Sigmoid colon (tissue), 7 donors: ENCODE measurements around the gene KASH5. TPM values are rescaled to one million over a fixed set of nuclear protein-coding genes. Genes with fewer than 3 reads are reported as not detected.

Experiments
- DNase-seq: peaks from one replicate; pipeline ENCODE4 v3.0.0-alpha.2; 2019
- H3K27ac ChIP-seq, 4 donors: fragments of 200-600 bp; sonication (generic); one replicate each; pipeline ENCODE4 v1.5.1; 2016 to 2019; ENCODE audit warnings: mild to moderate bottlenecking in 1 of 4
- H3K27me3 ChIP-seq, 3 donors: fragments of 200-600 bp; sonication (generic); one replicate each; pipeline ENCODE4 v1.5.1; 2019; ENCODE audit warnings: mild to moderate bottlenecking in 1 of 3
- H3K36me3 ChIP-seq, 4 donors: fragments of 200-600 bp; sonication (generic); one replicate each; pipeline ENCODE4 v1.5.1; 2016 to 2019
- H3K4me1 ChIP-seq, 4 donors: fragments of 200-600 bp; sonication (generic); one replicate each; pipeline ENCODE4 v1.5.1; 2017 to 2019
- H3K4me3 ChIP-seq, 4 donors: fragments of 200-600 bp; sonication (generic); one replicate each; pipeline ENCODE4 v1.5.1; 2017 to 2019; ENCODE audit warnings: mild to moderate bottlenecking in 2 of 4, moderate library complexity in 1 of 4
- H3K9me3 ChIP-seq, 4 donors: fragments of 200-600 bp in 3 of 4; sonication (generic) in 3 of 4; one replicate each; pipeline versions ENCODE4 v1.5.1 to v1.6.1; 2013 to 2019
- EP300 ChIP-seq, 4 donors: sonication (generic); formaldehyde crosslinking; IDR thresholded peaks; one replicate each; pipeline ENCODE4 v1.6.1; 2017; ENCODE audit warnings: antibody characterized with exemption in 4 of 4
- POLR2A ChIP-seq, 2 donors: fragments of 450-650 bp; IDR thresholded peaks; one replicate each; pipeline ENCODE4 v1.6.1; 2016; ENCODE audit warnings: antibody characterized with exemption in 2 of 2, mild to moderate bottlenecking in 2 of 2, moderate library complexity in 2 of 2
- POLR2AphosphoS5 ChIP-seq, 4 donors: sonication (generic); formaldehyde crosslinking; IDR thresholded peaks; one replicate each; pipeline ENCODE4 v1.6.1; 2017; ENCODE audit warnings: antibody characterized with exemption in 4 of 4
- WGBS, 2 donors: extraction: QIAGEN DNeasy Blood & Tissue Kit; methylation state at CpG; one replicate each; pipeline ENCODE4 v1.1.7; 2013; 5-methylcytosine and 5-hydroxymethylcytosine counted together
- intact Hi-C: fragments of 100-400 bp; cut with DNase I; formaldehyde crosslinking; loops from one replicate; pipeline ENCODE4 v1.15.1; 2023
- polyA plus RNA-seq, 3 donors: library from polyadenylated mRNA; stranded (reverse); fragments of 200-250 nt; gene quantifications; one replicate each; pipeline ENCODE4 v1.2.3, GENCODE V29; 2013
- total RNA-seq, 4 donors: library from RNA; depleted of rRNA; stranded (reverse); fragments of >200 nt; gene quantifications; one replicate each; pipeline ENCODE4 v1.1.0, GENCODE V29; 2016
- TF ChIP-seq, protein P1 (sequence below), 4 experiments: fragments of 450-650 bp in 3 of 4; fragments of 200-600 bp in 1 of 4; IDR thresholded peaks; one replicate each; pipeline ENCODE4 v1.5.1; 2016 to 2019; ENCODE audit warnings: antibody characterized with exemption in 4 of 4, mild to moderate bottlenecking in 3 of 4, moderate library complexity in 2 of 4
- donor health status: healthy with polysubstance abuse.
- donor health status: Bipolar disorder and iron deficiency.
- donor health status: healthy.

The KASH5 gene
- total and polyA plus RNA-seq, 7 donors, result 0.04 TPM; not detected in 6

- Histone ChIP-seq H3K9me3 (no peaks in the 10 kb centered on the region), H3K27me3 (peaks cover 6 to 36% (median 14%) of the 10 kb centered on the region in 3 donors), H3K36me3 (no peaks in the 10 kb centered on the region), H3K27ac (no peak overlapping the region), H3K4me3 (no peak overlapping the region), H3K4me1 (no peaks in the 10 kb centered on the region)
- TF ChIP-seq, protein P1, sequence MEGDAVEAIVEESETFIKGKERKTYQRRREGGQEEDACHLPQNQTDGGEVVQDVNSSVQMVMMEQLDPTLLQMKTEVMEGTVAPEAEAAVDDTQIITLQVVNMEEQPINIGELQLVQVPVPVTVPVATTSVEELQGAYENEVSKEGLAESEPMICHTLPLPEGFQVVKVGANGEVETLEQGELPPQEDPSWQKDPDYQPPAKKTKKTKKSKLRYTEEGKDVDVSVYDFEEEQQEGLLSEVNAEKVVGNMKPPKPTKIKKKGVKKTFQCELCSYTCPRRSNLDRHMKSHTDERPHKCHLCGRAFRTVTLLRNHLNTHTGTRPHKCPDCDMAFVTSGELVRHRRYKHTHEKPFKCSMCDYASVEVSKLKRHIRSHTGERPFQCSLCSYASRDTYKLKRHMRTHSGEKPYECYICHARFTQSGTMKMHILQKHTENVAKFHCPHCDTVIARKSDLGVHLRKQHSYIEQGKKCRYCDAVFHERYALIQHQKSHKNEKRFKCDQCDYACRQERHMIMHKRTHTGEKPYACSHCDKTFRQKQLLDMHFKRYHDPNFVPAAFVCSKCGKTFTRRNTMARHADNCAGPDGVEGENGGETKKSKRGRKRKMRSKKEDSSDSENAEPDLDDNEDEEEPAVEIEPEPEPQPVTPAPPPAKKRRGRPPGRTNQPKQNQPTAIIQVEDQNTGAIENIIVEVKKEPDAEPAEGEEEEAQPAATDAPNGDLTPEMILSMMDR (IDR thresholded peaks at IDR 0.05), result no peak
- no peak for TF ChIP-seq POLR2A (IDR thresholded peaks at IDR 0.05)
- TF ChIP-seq POLR2AphosphoS5 (IDR thresholded peaks at IDR 0.05), result no peak
- TF ChIP-seq EP300 (IDR thresholded peaks at IDR 0.05), result no peak
- DNase-seq, result no peak
- intact Hi-C loops, result no loop called here
- WGBS, 2 donors, result 68 to 77% methylated on average over 15 of the region's 15 CpGs
Observed at GRCh38 chr19:49395581-49396407, 7.7 kb downstream of the KASH5 start.

DNA sequence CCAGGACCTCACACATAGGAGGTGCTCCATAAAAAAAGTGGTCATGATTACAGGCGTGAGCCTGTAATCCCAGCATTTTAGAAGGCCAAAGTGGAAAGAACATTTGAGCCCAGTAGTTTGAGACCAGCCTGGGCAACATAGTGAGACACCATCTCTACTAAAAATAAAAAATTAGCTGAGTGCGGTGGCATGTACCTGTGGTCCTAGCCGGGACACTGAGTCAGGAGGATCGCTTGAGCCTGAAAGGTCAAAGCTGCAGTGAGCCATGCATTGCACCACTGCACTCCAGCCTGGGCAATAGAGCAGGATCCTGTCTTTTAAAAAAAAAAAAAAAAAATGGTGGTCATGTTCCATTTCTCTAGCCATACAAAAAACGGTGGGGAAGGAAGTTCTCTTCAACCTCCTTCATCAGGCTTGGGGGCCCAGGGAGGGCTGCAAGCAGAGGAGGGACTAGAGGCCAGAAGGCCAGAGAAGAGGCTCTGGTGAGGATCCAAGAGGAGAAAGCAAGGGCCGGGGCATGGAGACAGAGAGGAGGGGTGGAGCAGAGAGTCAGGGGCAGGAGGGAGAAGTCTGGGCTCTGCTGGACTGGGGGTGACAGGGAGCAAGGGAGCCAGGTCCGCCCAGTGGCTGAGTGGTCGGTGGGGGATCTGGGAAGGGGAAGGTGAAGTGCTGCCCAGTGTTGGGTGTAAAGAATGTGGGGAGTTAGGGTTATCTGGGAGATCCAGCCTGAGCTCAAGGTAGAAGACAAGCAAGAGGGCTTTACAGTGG lies 8.9 kb downstream of the KASH5 start:
- no peaks in the 10 kb centered on the region for H3K9me3 ChIP-seq
- no peaks in the 10 kb centered on the region for H3K4me1 ChIP-seq
- no peak for DNase-seq
- no peak overlapping the region for H3K27ac ChIP-seq
- 76 to 81% methylated on average over 8 of the region's 8 CpGs for WGBS, 2 donors
- no peaks in the 10 kb centered on the region for H3K36me3 ChIP-seq
- no peak overlapping the region for H3K4me3 ChIP-seq
- TF ChIP-seq, protein P1 (IDR thresholded peaks at IDR 0.05), result no peak
- no peak for TF ChIP-seq POLR2AphosphoS5 (IDR thresholded peaks at IDR 0.05)
- TF ChIP-seq POLR2A (IDR thresholded peaks at IDR 0.05), result no peak
- no peak for TF ChIP-seq EP300 (IDR thresholded peaks at IDR 0.05)
- H3K27me3 ChIP-seq, result peaks cover 6 to 36% (median 14%) of the 10 kb centered on the region in 3 donors
- intact Hi-C loops, result no loop called here

- intact Hi-C loops, result no loop called here
- Histone ChIP-seq H3K27me3 (peaks cover 6 to 29% (median 14%) of the 10 kb centered on the region in 3 donors), H3K4me1 (no peaks in the 10 kb centered on the region), H3K9me3 (no peaks in the 10 kb centered on the region), H3K27ac (no peak overlapping the region), H3K36me3 (no peaks in the 10 kb centered on the region), H3K4me3 (no peak overlapping the region)
- TF ChIP-seq POLR2AphosphoS5 (IDR thresholded peaks at IDR 0.05) (no peak), POLR2A (IDR thresholded peaks at IDR 0.05) (no peak), EP300 (IDR thresholded peaks at IDR 0.05) (no peak)
- TF ChIP-seq, protein P1 (IDR thresholded peaks at IDR 0.05), result no peak
- 66 to 72% methylated on average over 11 of the region's 11 CpGs for WGBS, 2 donors
- DNase-seq, result no peak
Observed at GRCh38 chr19:49398001-49398615, 10.1 kb downstream of the KASH5 start.

- H3K27me3 ChIP-seq, result peaks cover 6 to 26% (median 12%) of the 10 kb centered on the region in 3 donors
- TF ChIP-seq POLR2A (IDR thresholded peaks at IDR 0.05) (no peak), POLR2AphosphoS5 (IDR thresholded peaks at IDR 0.05) (no peak), EP300 (IDR thresholded peaks at IDR 0.05) (no peak)
- TF ChIP-seq, protein P1 (IDR thresholded peaks at IDR 0.05), result no peak
- intact Hi-C loops, result no loop called here
- H3K9me3 ChIP-seq, result no peaks in the 10 kb centered on the region
- no peak for DNase-seq
- no peaks in the 10 kb centered on the region for H3K36me3 ChIP-seq
- no peaks in the 10 kb centered on the region for H3K4me1 ChIP-seq
- 83 to 89% methylated on average over 6 of the region's 6 CpGs for WGBS, 2 donors
- H3K4me3 ChIP-seq, result no peak overlapping the region
- H3K27ac ChIP-seq, result no peak overlapping the region
Observed at GRCh38 chr19:49398931-49399330, 10.9 kb downstream of the KASH5 start.
